Limb (tissue), 2 donors: Measurements from ENCODE around the gene UAP1.

Experiments used
- DNase-seq, 2 donors: peaks; one replicate each; pipeline ENCODE4 v3.0.0-alpha.2; 2016; ENCODE audit errors: extremely low spot score in 2 of 2

Gene UAP1

GRCh38 chr1:162561616-162562469 lies at the start of gene UAP1:
TSS of gene UAP1 (plus strand) at chr1:162561722. CDS start at chr1:162566069, 4,347 bp downstream.
- DNase-seq, result peak in 1 of 2 donors; percentile 19

GRCh38 chr1:162527314-162527713 lies 34.2 kb upstream of the UAP1 start:
- no peak for DNase-seq

- no peak for DNase-seq
These were observed 31.1 kb upstream of the UAP1 start for GRCh38 chr1:162530307-162530987.

GRCh38 chr1:162530988-162531319 lies 30.6 kb upstream of the UAP1 start:
- DNase-seq, result no peak

- DNase-seq, result no peak
These were observed 26.0 kb upstream of the UAP1 start for GRCh38 chr1:162535501-162535900.

- no peak for DNase-seq
These were observed 25.0 kb upstream of the UAP1 start for GRCh38 chr1:162536511-162536910.

- DNase-seq, result no peak
These were observed 24.3 kb upstream of the UAP1 start for GRCh38 chr1:162537216-162537615.

- DNase-seq, result no peak
These were observed 22.6 kb upstream of the UAP1 start for GRCh38 chr1:162538815-162539431.

GRCh38 chr1:162541619-162542141 lies 19.8 kb upstream of the UAP1 start:
- peak in 1 of 2 donors; percentile 63 for DNase-seq

GRCh38 chr1:162543228-162543627 lies 18.3 kb upstream of the UAP1 start:
- no peak for DNase-seq

- DNase-seq, result no peak
These were observed 13.4 kb upstream of the UAP1 start for GRCh38 chr1:162548170-162548569.

GRCh38 chr1:162549001-162549400 lies 12.5 kb upstream of the UAP1 start:
- no peak for DNase-seq

GRCh38 chr1:162550925-162551324 lies 10.6 kb upstream of the UAP1 start:
- no peak for DNase-seq

- no peak for DNase-seq
These were observed 9.4 kb upstream of the UAP1 start for GRCh38 chr1:162551969-162552683.

GRCh38 chr1:162552684-162553252 lies 8.8 kb upstream of the UAP1 start:
- DNase-seq, result no peak

- no peak for DNase-seq
These were observed 7.3 kb upstream of the UAP1 start for GRCh38 chr1:162554258-162554657.

GRCh38 chr1:162557536-162557935 lies 4.0 kb upstream of the UAP1 start:
- DNase-seq, result no peak

GRCh38 chr1:162560303-162561036 lies 1.1 kb upstream of the UAP1 start:
- peak in 1 of 2 donors; percentile 36 for DNase-seq

GRCh38 chr1:162561037-162561615 lies 396 bp upstream of the UAP1 start:
- peak; percentile 97 to 99 for DNase-seq

GRCh38 chr1:162562470-162562828 lies 927 bp downstream of the UAP1 start:
- peak in 1 of 2 donors; percentile 14 for DNase-seq
